Cardiac fibroblast (primary cell): Measurements from ENCODE around the gene COMMD7.

Experiments used
- DNase-seq, 2 donors: peaks; one replicate each; pipeline versions ENCODE4 v3.0.0 to v3.0.0-alpha.2; 2010; ENCODE audit warnings: low read depth in 2 of 2
- H3K4me3 ChIP-seq, 2 donors: replicated peaks in 1 of 2; 1 replicate in 1 of 2; 2 replicates in 1 of 2; pipeline ENCODE4 v1.5.1; 2011; ENCODE audit warnings: low read depth in 2 of 2, low read length in 2 of 2, mild to moderate bottlenecking in 2 of 2, moderate library complexity in 1 of 2
- CTCF ChIP-seq: IDR thresholded peaks from one replicate; pipeline ENCODE4 v1.5.1; 2011; ENCODE audit warnings: low read depth, mild to moderate bottlenecking, low read length, inconsistent platforms

Gene COMMD7

DNA sequence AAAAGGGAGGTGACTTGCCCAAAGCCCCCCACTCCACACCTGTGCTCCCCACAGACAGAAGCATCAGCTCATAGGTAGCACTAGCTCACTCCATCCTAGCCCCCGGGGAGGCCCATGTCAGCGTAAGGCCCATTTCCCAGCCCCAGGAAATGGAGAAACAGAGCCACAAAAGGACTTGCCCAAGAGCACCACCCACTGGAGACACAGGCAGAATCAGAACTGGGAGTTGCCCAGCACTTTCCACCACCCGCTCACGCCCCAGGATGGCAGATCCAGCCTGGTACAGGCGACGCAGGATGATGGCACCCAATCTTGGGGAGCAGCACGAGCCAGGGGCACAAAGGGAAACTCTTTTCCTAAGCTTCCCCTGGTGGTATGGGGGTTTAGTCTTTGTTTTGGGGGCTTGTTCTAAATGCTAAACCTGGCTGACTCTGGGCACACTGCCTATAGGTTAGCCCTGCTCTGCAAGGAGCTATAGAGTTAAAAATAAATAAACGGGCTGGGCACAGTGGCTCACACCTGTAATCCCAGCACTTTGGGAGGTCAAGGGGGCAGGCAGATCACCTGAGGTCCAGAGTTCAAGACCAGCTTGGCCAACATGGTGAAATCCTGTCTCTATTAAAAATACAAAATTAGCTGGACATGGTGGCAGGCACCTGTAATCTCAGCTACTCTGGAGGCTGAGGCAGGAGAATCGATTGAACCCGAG, 81.3 kb downstream of the COMMD7 start:
- no peak overlapping the region for H3K4me3 ChIP-seq
- no peak for TF ChIP-seq CTCF
- DNase-seq: no peak

DNA sequence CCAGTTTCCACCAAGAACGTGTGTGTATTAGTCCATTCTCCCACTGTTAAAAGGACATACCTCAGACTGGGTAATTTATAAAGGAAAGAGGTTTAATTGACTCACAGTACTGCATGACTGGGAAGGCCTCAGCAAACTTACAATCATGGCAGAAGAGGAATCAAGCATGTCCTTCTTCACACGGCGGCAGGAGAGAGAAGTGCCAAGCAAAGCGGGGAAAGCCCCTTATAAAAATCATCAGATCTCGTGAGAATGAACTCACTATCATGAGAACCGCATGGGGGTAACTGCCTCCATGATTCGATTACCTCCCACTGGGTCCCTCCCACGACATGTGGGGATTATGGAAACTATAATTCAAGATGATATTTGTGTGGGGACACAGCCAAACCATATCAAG, 82.6 kb downstream of the COMMD7 start:
- DNase-seq: no peak
- no peak for TF ChIP-seq CTCF
- H3K4me3 ChIP-seq: no peak overlapping the region

- DNase-seq: no peak
- TF ChIP-seq CTCF: no peak
- H3K4me3 ChIP-seq: no peak overlapping the region
These were observed 86.4 kb downstream of the COMMD7 start for GRCh38 chr20:32656827-32657226.

GRCh38 chr20:32655903-32656512, 87.3 kb downstream of the COMMD7 start:
- DNase-seq: no peak
- no peak for TF ChIP-seq CTCF
- H3K4me3 ChIP-seq: no peak overlapping the region

DNA sequence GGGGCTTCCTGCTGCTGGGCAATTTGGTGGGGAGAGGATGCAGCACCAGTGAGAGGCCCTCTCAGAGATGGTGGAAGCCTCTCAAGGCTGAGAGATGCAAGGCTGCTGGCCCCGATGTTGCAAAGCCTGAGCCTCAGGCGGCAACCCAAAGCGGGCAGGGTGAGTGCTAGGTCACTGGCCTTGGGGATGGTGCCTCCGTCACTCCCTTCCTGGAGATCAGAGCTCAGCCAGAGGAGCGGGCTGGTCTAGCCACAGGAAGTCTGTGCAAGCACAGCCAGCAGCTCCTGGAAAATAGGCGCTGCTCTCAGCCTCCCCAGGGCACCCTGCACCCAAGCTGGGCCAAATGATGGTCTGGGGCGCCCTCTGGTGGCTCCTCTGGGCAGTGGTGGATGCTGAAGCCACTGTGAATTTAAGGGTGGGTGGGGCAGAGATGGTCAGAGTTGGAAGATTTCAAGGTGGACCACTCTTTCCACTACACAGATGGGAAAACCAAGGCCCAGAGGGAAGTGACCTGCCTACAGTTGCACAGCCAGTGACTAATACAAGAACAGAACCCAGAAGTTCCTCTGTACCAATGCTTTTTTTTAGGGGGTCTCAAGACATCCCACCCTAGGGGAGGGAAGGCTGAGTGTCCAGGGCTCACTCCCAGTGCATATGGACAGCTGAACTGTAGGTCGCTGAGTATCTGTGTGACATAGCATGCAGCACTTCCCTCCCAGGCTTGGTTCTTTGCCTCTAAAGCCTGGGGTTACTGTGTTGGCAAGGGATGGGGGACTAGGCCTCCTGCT, 90.3 kb downstream of the COMMD7 start:
- TF ChIP-seq CTCF: peak; percentile 91
- DNase-seq: peak; percentile 84 to 92
- no peak overlapping the region for H3K4me3 ChIP-seq
